HEK293 (cell line): ENCODE data around the gene PCID2.

ENCODE experiments used
- BCL11B ChIP-seq: fragments of 450-650 bp; formaldehyde crosslinking; IDR thresholded peaks from 2 replicates; pipeline ENCODE4 v1.5.1; 2016; ENCODE audit warnings: low read depth, missing biosample characterization, missing genetic modification characterization
- GLI4 ChIP-seq: fragments of 450-650 bp; formaldehyde crosslinking; IDR thresholded peaks from 2 replicates; pipeline ENCODE4 v1.5.1; 2016; ENCODE audit warnings: missing biosample characterization, missing genetic modification characterization
- GLIS2 ChIP-seq: fragments of 450-650 bp; formaldehyde crosslinking; IDR thresholded peaks from 2 replicates; pipeline ENCODE4 v1.5.1; 2016; ENCODE audit warnings: missing biosample characterization, missing genetic modification characterization
- HOXC10 ChIP-seq: sonication (generic); formaldehyde crosslinking; IDR thresholded peaks from 2 replicates; pipeline ENCODE4 v1.8.1; 2023; ENCODE audit warnings: mild to moderate bottlenecking, missing genetic modification reagents
- PRDM1 ChIP-seq: fragments of 450-650 bp; formaldehyde crosslinking; IDR thresholded peaks from 2 replicates; pipeline ENCODE4; 2016; ENCODE audit warnings: missing biosample characterization, missing genetic modification characterization
- SALL2 ChIP-seq: fragments of 450-650 bp; formaldehyde crosslinking; IDR thresholded peaks from 2 replicates; pipeline ENCODE4 v1.5.0; 2017; ENCODE audit warnings: missing biosample characterization, mild to moderate bottlenecking, missing genetic modification characterization, borderline replicate concordance
- SCRT1 ChIP-seq: fragments of 450-650 bp; formaldehyde crosslinking; IDR thresholded peaks from 2 replicates; pipeline ENCODE4 v1.5.1; 2016; ENCODE audit warnings: missing biosample characterization, missing genetic modification characterization, borderline replicate concordance
- SP2 ChIP-seq: fragments of 450-650 bp; formaldehyde crosslinking; IDR thresholded peaks from 2 replicates; pipeline ENCODE4 v1.5.1; 2016; ENCODE audit warnings: missing biosample characterization, missing genetic modification characterization
- YY1 ChIP-seq: fragments of 450-650 bp; formaldehyde crosslinking; IDR thresholded peaks from 2 replicates; pipeline ENCODE4 v1.5.1; 2018; ENCODE audit warnings: missing biosample characterization, missing genetic modification characterization
- ZBTB17 ChIP-seq: fragments of 450-650 bp; formaldehyde crosslinking; IDR thresholded peaks from 2 replicates; pipeline ENCODE4 v1.5.1; 2016; ENCODE audit warnings: missing biosample characterization, missing genetic modification characterization
- ZNF132 ChIP-seq: fragments of 450-650 bp; formaldehyde crosslinking; IDR thresholded peaks from 2 replicates; pipeline ENCODE4 v1.5.1; 2017; ENCODE audit warnings: missing biosample characterization, missing genetic modification characterization, borderline replicate concordance
- ZNF266 ChIP-seq: fragments of 450-650 bp; formaldehyde crosslinking; IDR thresholded peaks from 2 replicates; pipeline ENCODE4 v1.5.1; 2016; ENCODE audit warnings: missing biosample characterization, missing genetic modification characterization, low read depth
- ZNF544 ChIP-seq: fragments of 450-650 bp; formaldehyde crosslinking; IDR thresholded peaks from 2 replicates; pipeline ENCODE4 v1.5.0; 2017; ENCODE audit warnings: missing biosample characterization, missing genetic modification characterization
- ZNF549 ChIP-seq: fragments of 450-650 bp; IDR thresholded peaks from 2 replicates; pipeline ENCODE4 v1.5.1; 2018; ENCODE audit warnings: missing biosample characterization, missing genetic modification characterization, mild to moderate bottlenecking, inconsistent platforms, moderate library complexity
- ZNF561 ChIP-seq: fragments of 450-650 bp; IDR thresholded peaks from 2 replicates; pipeline ENCODE4 v1.5.1; 2018; ENCODE audit warnings: missing biosample characterization, missing genetic modification characterization, borderline replicate concordance
- ZNF623 ChIP-seq: fragments of 450-650 bp; formaldehyde crosslinking; IDR thresholded peaks from 2 replicates; pipeline ENCODE4 v1.5.1; 2016; ENCODE audit warnings: missing biosample characterization, missing genetic modification characterization
- ZNF624 ChIP-seq: fragments of 450-650 bp; formaldehyde crosslinking; IDR thresholded peaks from 2 replicates; pipeline ENCODE4 v1.5.1; 2017; ENCODE audit warnings: missing biosample characterization, missing genetic modification characterization
- ZNF707 ChIP-seq: fragments of 450-650 bp; formaldehyde crosslinking; IDR thresholded peaks from 2 replicates; pipeline ENCODE4 v1.5.1; 2016; ENCODE audit warnings: missing biosample characterization, missing genetic modification characterization
- ZSCAN16 ChIP-seq: fragments of 450-650 bp; formaldehyde crosslinking; IDR thresholded peaks from 2 replicates; pipeline ENCODE4 v1.5.1; 2016; ENCODE audit warnings: missing biosample characterization, missing genetic modification characterization
- ZSCAN23 ChIP-seq: fragments of 450-650 bp; formaldehyde crosslinking; IDR thresholded peaks from 2 replicates; pipeline ENCODE4 v1.5.1; 2016; ENCODE audit warnings: missing biosample characterization, missing genetic modification characterization
- ZXDB ChIP-seq: fragments of 450-650 bp; formaldehyde crosslinking; IDR thresholded peaks from 2 replicates; pipeline ENCODE4 v1.5.1; 2016; ENCODE audit warnings: missing biosample characterization, missing genetic modification characterization
- TF ChIP-seq, protein P1 (sequence below): fragments of 450-650 bp; formaldehyde crosslinking; IDR thresholded peaks from 2 replicates; pipeline ENCODE4 v1.5.1; 2016; ENCODE audit warnings: missing biosample characterization, missing genetic modification characterization, low read depth
- TF ChIP-seq, protein P2 (sequence below): fragments of 450-650 bp; formaldehyde crosslinking; IDR thresholded peaks from 2 replicates; pipeline ENCODE4 v1.5.1; 2016; ENCODE audit warnings: missing biosample characterization, missing genetic modification characterization
- TF ChIP-seq, protein P3 (sequence below): fragments of 450-650 bp; formaldehyde crosslinking; IDR thresholded peaks from 2 replicates; pipeline ENCODE4 v1.5.1; 2017; ENCODE audit warnings: missing biosample characterization, missing genetic modification characterization
- TF ChIP-seq, protein P4 (sequence below): fragments of 450-650 bp; formaldehyde crosslinking; IDR thresholded peaks from 2 replicates; pipeline ENCODE4 v1.5.1; 2016; ENCODE audit warnings: missing biosample characterization, missing genetic modification characterization

PCID2 gene

DNA sequence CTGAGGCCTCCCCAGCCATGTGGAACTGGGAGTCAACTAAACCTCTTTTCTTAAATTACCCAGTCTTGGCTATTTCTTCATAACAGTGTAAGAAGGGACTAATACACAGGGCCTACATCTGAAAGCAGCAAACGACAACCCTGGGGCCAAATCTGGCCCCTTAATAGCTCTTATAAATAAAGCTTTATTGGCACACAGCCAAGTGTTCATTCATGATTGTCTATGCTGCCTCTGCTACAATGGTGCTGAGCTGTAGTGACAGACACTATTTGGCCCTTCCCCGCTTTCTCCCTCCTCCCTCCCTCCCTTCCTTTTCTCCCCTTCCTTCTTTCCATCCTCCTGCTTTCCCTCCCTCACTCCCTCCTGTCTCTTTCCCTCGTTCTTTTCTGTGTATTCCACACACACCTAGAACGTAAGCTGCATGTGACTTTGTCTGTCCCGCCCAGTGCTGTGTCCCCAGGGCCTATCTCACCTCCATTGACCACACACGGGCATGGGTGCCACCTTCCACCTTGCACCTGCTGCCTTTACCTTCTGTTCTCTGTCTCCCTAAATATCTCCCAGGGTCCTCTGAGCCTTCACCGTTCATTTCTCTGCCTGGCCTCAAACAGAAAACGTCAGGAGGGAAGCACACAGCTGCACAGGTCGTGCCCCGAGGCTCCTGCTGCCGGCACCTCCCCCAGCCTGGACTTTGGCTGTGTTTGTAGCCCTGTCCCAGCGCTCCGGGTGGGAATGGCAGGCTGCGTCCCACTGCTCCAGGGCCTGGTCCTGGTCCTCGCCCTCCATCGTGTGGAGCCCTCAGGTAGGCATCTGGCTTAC lies 50.3 kb downstream of the PCID2 start, which contains the start of gene PROZ (continued):
- TF ChIP-seq, protein P1, sequence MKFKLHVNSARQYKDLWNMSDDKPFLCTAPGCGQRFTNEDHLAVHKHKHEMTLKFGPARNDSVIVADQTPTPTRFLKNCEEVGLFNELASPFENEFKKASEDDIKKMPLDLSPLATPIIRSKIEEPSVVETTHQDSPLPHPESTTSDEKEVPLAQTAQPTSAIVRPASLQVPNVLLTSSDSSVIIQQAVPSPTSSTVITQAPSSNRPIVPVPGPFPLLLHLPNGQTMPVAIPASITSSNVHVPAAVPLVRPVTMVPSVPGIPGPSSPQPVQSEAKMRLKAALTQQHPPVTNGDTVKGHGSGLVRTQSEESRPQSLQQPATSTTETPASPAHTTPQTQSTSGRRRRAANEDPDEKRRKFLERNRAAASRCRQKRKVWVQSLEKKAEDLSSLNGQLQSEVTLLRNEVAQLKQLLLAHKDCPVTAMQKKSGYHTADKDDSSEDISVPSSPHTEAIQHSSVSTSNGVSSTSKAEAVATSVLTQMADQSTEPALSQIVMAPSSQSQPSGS (tag by site-specific recombination) = no peak
- TF ChIP-seq ZNF549 (tag by site-specific recombination) = no peak
- peak; percentile 62; the same call in 1 of the 2 replicates for TF ChIP-seq PRDM1
- TF ChIP-seq ZNF561 (tag by site-specific recombination) = peak; percentile 66
- no peak for TF ChIP-seq ZNF623 (tag by site-specific recombination)
- TF ChIP-seq ZXDB = no peak
- TF ChIP-seq ZNF132 (tag by site-specific recombination) = no peak
- no peak for TF ChIP-seq ZSCAN23 (tag by site-specific recombination)
- TF ChIP-seq ZBTB17 (tag by site-specific recombination) = 0 out of 2 replicates have a peak, but pooled peaks have one; percentile 23
- no peak for TF ChIP-seq SCRT1 (tag by site-specific recombination)
- no peak for TF ChIP-seq GLI4
- TF ChIP-seq, protein P2, sequence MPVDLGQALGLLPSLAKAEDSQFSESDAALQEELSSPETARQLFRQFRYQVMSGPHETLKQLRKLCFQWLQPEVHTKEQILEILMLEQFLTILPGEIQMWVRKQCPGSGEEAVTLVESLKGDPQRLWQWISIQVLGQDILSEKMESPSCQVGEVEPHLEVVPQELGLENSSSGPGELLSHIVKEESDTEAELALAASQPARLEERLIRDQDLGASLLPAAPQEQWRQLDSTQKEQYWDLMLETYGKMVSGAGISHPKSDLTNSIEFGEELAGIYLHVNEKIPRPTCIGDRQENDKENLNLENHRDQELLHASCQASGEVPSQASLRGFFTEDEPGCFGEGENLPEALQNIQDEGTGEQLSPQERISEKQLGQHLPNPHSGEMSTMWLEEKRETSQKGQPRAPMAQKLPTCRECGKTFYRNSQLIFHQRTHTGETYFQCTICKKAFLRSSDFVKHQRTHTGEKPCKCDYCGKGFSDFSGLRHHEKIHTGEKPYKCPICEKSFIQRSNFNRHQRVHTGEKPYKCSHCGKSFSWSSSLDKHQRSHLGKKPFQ = no peak
- TF ChIP-seq YY1 (tag by site-specific recombination) = no peak
- no peak for TF ChIP-seq HOXC10 (CRISPR knock-in tag)
- TF ChIP-seq ZNF707 (tag by site-specific recombination) = no peak
- TF ChIP-seq SALL2 = no peak
- TF ChIP-seq, protein P3, sequence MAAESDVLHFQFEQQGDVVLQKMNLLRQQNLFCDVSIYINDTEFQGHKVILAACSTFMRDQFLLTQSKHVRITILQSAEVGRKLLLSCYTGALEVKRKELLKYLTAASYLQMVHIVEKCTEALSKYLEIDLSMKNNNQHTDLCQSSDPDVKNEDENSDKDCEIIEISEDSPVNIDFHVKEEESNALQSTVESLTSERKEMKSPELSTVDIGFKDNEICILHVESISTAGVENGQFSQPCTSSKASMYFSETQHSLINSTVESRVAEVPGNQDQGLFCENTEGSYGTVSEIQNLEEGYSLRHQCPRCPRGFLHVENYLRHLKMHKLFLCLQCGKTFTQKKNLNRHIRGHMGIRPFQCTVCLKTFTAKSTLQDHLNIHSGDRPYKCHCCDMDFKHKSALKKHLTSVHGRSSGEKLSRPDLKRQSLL (tag by site-specific recombination) = no peak
- TF ChIP-seq SP2 (tag by site-specific recombination) = no peak
- TF ChIP-seq ZNF266 (tag by site-specific recombination) = no peak
- TF ChIP-seq ZSCAN16 (tag by site-specific recombination) = no peak
- TF ChIP-seq ZNF544 (tag by site-specific recombination) = peak; percentile 81
- TF ChIP-seq, protein P4, sequence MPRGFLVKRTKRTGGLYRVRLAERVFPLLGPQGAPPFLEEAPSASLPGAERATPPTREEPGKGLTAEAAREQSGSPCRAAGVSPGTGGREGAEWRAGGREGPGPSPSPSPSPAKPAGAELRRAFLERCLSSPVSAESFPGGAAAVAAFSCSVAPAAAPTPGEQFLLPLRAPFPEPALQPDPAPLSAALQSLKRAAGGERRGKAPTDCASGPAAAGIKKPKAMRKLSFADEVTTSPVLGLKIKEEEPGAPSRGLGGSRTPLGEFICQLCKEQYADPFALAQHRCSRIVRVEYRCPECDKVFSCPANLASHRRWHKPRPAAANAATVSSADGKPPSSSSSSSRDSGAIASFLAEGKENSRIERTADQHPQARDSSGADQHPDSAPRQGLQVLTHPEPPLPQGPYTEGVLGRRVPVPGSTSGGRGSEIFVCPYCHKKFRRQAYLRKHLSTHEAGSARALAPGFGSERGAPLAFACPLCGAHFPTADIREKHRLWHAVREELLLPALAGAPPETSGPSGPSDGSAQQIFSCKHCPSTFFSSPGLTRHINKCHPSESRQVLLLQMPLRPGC (tag by site-specific recombination) = no peak
- no peak for TF ChIP-seq GLIS2 (tag by site-specific recombination)
- peak; percentile 74; the same call in 1 of the 2 replicates for TF ChIP-seq ZNF624 (tag by site-specific recombination)
- TF ChIP-seq BCL11B = 0 out of 2 replicates have a peak, but pooled peaks have one; percentile 24
- TF ChIP-seq, all 188 proteins: peak for 18
